HG03108 (cell line): ENCODE results near the gene HILPDA.
A peak's percentile ranks its signal among the peaks of the same experiment; 100 is the strongest.
"Not testable (repeated sequence)": the region's sequence is repeated elsewhere in the genome, so short reads cannot be mapped to it uniquely, and the experiment has no call there.

Experiments used
- ATAC-seq: cut with Tn5 transposase; IDR thresholded peaks from one replicate; pipeline ENCODE4 v1.9.1; 2021; ENCODE audit warnings: moderate library complexity; ENCODE audit not compliant: unreplicated experiment

The HILPDA gene

GRCh38 chr7:128459394-128459878 lies 3.8 kb downstream of the HILPDA start:
- ATAC-seq = peak; percentile 32

- ATAC-seq = no peak
Observed at GRCh38 chr7:128462460-128462859, 6.8 kb downstream of the HILPDA start.

- ATAC-seq = not testable (repeated sequence)
Observed at GRCh38 chr7:128463345-128463744, 7.7 kb downstream of the HILPDA start.

- not testable (repeated sequence) for ATAC-seq
Observed at GRCh38 chr7:128463933-128464332, 8.3 kb downstream of the HILPDA start.

DNA sequence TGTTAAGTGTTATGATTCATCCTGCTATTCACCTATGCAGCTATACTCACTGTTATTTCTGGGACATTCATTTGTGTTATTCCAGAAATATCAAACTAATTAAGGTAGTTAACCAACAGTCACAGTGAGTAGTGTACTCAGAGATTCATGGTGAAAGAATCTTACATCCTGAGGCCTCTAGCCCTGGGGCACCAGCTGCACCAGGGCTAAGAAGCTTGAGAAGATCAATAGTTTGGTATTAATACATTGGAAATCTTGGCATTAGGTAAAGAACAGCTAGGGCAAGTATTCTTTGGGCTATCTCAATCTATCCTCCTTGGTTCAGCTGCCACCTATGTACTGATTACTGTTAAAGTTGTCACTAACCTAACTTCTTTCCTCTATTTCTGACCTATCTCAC lies 11.2 kb downstream of the HILPDA start:
- not testable (repeated sequence) for ATAC-seq

GRCh38 chr7:128476402-128477335 lies 21.0 kb downstream of the HILPDA start, which contains the start of gene METTL2B:
Gene METTL2B, plus strand, starts transcription at chr7:128476748. Its CDS starts 18 bp downstream, at chr7:128476766.
- peak; percentile 92 for ATAC-seq

GRCh38 chr7:128477336-128477690 lies 21.6 kb downstream of the HILPDA start:
- ATAC-seq = not testable (repeated sequence)

DNA sequence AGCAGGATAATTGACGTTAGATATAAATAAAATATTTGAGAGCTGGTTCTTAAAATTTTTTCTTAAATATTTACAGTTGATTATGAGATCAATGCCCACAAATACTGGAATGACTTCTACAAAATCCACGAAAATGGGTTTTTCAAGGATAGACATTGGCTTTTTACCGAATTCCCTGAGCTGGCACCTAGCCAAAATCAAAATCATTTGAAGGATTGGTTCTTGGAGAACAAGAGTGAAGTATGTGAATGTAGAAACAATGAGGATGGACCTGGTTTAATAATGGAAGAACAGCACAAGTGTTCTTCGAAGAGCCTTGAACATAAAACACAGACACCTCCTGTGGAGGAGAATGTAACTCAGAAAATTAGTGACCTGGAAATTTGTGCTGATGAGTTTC lies 23.4 kb downstream of the HILPDA start:
- ATAC-seq = not testable (repeated sequence)

DNA sequence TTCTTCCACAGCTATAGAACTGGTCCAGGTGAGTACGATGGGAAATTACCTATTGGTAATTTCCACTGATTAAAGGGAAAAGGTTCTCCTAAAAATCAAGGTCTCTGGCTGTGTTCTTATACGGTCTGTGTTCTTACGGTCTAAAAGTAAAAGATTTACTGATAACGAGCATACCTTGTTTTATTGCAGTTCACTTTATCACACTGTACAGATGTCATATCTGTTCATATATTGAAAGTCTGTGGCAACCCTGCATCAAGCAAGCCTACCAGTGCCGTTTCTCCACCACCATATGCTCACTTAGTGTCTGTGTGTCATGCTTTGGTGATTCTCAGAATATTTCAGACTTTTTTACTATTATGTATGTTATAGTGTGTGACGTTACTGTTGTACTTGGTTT lies 32.5 kb downstream of the HILPDA start:
- ATAC-seq = not testable (repeated sequence)

GRCh38 chr7:128497405-128497804 lies 41.7 kb downstream of the HILPDA start:
- no peak for ATAC-seq

DNA sequence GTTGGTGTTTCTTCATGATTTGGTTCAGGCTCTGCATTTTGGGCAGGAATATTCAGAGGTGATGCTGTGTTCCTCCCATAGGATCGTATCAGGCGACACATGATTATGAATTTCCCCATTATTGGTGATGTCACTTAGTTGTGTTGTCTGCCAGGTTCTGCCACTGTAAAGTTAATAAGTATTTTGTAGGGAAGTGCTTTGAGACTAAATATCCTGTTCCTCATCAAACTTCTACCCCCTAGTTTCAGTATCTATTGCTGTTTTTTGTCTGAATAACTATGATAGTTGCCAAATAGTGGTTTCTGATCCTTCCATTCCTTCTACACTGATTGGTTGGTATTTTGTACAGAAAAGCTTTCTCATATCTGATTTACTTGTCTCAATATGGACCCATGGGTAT lies 49.7 kb downstream of the HILPDA start:
- not testable (repeated sequence) for ATAC-seq

DNA sequence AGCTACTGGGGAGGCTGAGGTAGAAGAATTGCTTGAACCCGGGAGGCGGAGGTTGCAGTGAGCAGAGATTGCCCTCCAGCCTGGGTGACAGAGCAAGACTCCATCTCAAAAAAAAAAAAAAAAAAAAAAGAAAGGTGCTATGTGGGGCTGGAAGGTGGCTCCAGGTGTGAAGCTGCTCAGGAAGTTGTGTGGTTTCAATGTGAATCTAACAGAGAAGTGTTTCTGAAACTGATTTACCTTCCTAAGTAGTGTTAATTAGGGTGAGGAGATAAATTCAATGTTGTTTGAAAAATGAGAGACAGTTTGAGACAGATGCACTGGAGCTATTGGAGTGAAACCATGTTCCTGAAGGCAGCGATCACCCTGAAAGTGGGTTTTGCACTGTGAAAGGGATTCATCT lies 51.1 kb downstream of the HILPDA start:
- peak; percentile 59 for ATAC-seq

GRCh38 chr7:128507321-128507993 lies 51.8 kb downstream of the HILPDA start:
- peak; percentile 40 for ATAC-seq
